Prostate gland (tissue), 2 donors: ENCODE results near the gene TFG. TPM values are rescaled to one million over a fixed set of nuclear protein-coding genes. Genes with fewer than 3 reads are reported as not detected.
A peak's percentile ranks its signal among the peaks of the same experiment; 100 is the strongest.

Source experiments
- DNase-seq: peaks from one replicate; pipeline ENCODE4 v3.0.0-alpha.2; 2019; ENCODE audit warnings: low spot score
- H3K27ac ChIP-seq, 2 donors: fragments of 200-600 bp; sonication (generic); 2 replicates each; pipeline ENCODE4 v1.5.1; 2017 to 2019
- H3K27me3 ChIP-seq: fragments of 200-600 bp; sonication (generic); replicated peaks from 2 replicates; pipeline ENCODE4 v1.5.1; 2019; ENCODE audit not compliant: insufficient read depth
- H3K36me3 ChIP-seq, 2 donors: fragments of 200-600 bp; sonication (generic); 1 replicate in 1 of 2; 2 replicates in 1 of 2; pipeline versions ENCODE4 v1.5.1 to v1.8.1; 2017 to 2019
- H3K4me1 ChIP-seq: fragments of 200-600 bp; sonication (generic); replicated peaks from 2 replicates; pipeline ENCODE4 v1.5.1; 2019
- H3K4me3 ChIP-seq, 2 donors: fragments of 200-600 bp; sonication (generic); 2 replicates each; pipeline ENCODE4 v1.5.1; 2017 to 2019
- H3K9me3 ChIP-seq: fragments of 200-600 bp; sonication (generic); 2 replicates; pipeline ENCODE4 v1.5.1; 2017
- POLR2A ChIP-seq: fragments of 450-650 bp; IDR thresholded peaks from one replicate; pipeline ENCODE4 v1.6.1; 2016; ENCODE audit warnings: antibody characterized with exemption, mild to moderate bottlenecking
- POLR2AphosphoS5 ChIP-seq: sonication (generic); formaldehyde crosslinking; IDR thresholded peaks from one replicate; pipeline ENCODE4 v1.6.1; 2017; ENCODE audit warnings: antibody characterized with exemption
- WGBS: methylation state at CpG from one replicate; pipeline ENCODE4 v1.1.5; 2018; 5-methylcytosine and 5-hydroxymethylcytosine counted together
- intact Hi-C: fragments of 100-400 bp; cut with DNase I; formaldehyde crosslinking; loops from one replicate; pipeline ENCODE4 v1.14.2; 2022
- total RNA-seq, 2 donors: library from RNA; depleted of rRNA; stranded (reverse); fragments of >200 nt; gene quantifications; one replicate each; pipeline ENCODE4 v1.1.0, GENCODE V29; 2016
- TF ChIP-seq, protein P1 (sequence below), 4 experiments: fragments of 200-600 bp in 2 of 4; fragments of 450-650 bp in 2 of 4; sonication (generic) in 2 of 4; IDR thresholded peaks; 1 replicate in 3 of 4; 2 replicates in 1 of 4; pipeline ENCODE4 v1.5.1; 2016 to 2019; ENCODE audit warnings: antibody characterized with exemption in 4 of 4, mild to moderate bottlenecking in 2 of 4, moderate library complexity in 2 of 4

The TFG gene
- total RNA-seq, 2 donors from 2014 or later = 80.6 to 81.5 TPM

DNA sequence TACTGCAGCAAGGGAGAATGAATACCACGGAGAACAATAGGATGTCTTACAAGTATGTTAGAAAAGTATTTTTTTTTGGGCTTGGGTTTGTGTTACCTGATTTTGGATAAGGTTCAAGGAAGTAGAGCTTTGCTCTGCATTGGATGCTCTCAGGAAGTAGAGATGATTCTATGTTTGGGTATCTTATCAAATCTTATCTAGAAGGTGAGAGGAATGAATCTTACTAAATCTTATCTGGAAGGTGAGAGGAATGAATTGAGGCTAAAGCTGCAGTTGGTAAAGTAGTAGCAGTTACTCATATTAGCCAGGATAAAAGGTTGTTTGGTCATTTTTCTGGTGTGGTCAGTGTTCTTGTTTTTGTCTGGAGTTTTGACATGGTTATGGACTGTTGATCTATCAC lies 17.4 kb downstream of the TFG start:
- intact Hi-C loops = no loop called here
- Histone ChIP-seq H3K36me3 (no peaks in the 10 kb centered on the region), H3K27ac (no peak overlapping the region), H3K4me3 (no peak overlapping the region), H3K27me3 (no peaks in the 10 kb centered on the region), H3K9me3 (no peaks in the 10 kb centered on the region), H3K4me1 (no peaks in the 10 kb centered on the region)
- DNase-seq = no peak
- WGBS = 78% methylated on average over 1 of the region's 1 CpG
- TF ChIP-seq POLR2A (no peak), POLR2AphosphoS5 (no peak)
- TF ChIP-seq, protein P1, sequence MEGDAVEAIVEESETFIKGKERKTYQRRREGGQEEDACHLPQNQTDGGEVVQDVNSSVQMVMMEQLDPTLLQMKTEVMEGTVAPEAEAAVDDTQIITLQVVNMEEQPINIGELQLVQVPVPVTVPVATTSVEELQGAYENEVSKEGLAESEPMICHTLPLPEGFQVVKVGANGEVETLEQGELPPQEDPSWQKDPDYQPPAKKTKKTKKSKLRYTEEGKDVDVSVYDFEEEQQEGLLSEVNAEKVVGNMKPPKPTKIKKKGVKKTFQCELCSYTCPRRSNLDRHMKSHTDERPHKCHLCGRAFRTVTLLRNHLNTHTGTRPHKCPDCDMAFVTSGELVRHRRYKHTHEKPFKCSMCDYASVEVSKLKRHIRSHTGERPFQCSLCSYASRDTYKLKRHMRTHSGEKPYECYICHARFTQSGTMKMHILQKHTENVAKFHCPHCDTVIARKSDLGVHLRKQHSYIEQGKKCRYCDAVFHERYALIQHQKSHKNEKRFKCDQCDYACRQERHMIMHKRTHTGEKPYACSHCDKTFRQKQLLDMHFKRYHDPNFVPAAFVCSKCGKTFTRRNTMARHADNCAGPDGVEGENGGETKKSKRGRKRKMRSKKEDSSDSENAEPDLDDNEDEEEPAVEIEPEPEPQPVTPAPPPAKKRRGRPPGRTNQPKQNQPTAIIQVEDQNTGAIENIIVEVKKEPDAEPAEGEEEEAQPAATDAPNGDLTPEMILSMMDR (IDR thresholded peaks at IDR 0.05) = no peak

DNA sequence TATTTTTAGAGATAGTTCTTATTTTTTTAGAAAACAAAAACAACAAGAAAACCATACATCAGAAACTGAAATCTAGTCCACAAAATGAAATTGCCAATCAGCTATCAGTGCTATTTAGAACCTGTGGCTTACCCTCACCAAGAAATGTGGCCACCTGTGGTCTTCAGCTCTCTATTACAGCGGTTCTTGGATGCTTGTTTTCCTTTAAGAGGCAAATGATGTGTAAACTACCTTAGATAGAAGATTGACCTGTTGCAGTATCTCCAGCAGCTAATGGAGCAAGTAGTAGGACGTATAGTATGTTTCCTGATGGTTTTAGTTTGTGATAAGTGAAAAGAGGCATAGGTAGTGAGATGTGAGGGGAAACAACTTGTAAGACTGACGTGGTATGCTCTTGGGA lies 21.2 kb downstream of the TFG start:
- no peaks in the 10 kb centered on the region for H3K9me3 ChIP-seq
- H3K36me3 ChIP-seq = no peaks in the 10 kb centered on the region
- H3K27me3 ChIP-seq = no peaks in the 10 kb centered on the region
- no peak for TF ChIP-seq POLR2A
- TF ChIP-seq, protein P1 (IDR thresholded peaks at IDR 0.05) = no peak
- no peak for TF ChIP-seq POLR2AphosphoS5
- no peaks in the 10 kb centered on the region for H3K4me1 ChIP-seq
- no peak for DNase-seq
- intact Hi-C loops = no loop called here
- WGBS = 85% methylated on average over 3 of the region's 3 CpGs
- no peak overlapping the region for H3K27ac ChIP-seq
- no peak overlapping the region for H3K4me3 ChIP-seq

DNA sequence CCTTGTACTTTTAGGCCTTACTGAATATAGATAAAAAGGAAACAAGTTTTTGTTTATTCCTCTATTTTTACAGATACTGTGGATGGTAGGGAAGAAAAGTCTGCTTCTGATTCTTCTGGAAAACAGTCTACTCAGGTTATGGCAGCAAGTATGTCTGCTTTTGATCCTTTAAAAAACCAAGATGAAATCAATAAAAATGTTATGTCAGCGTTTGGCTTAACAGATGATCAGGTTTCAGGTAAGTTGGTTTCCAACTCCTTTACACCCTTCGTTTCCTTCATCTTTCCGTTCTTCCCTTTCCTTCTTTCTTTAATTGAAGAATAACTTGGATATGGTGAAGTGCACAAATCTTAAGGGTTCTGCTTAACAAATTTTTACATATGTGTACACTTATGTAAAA lies 23.1 kb downstream of the TFG start:
- DNase-seq = no peak
- Histone ChIP-seq H3K27me3 (no peaks in the 10 kb centered on the region), H3K4me3 (no peak overlapping the region), H3K36me3 (no peaks in the 10 kb centered on the region), H3K9me3 (no peaks in the 10 kb centered on the region), H3K4me1 (no peaks in the 10 kb centered on the region), H3K27ac (no peak overlapping the region)
- TF ChIP-seq, protein P1 (IDR thresholded peaks at IDR 0.05) = no peak
- TF ChIP-seq POLR2AphosphoS5 = no peak
- no peak for TF ChIP-seq POLR2A
- WGBS = 73% methylated on average over 3 of the region's 3 CpGs
- intact Hi-C loops = no loop called here

DNA sequence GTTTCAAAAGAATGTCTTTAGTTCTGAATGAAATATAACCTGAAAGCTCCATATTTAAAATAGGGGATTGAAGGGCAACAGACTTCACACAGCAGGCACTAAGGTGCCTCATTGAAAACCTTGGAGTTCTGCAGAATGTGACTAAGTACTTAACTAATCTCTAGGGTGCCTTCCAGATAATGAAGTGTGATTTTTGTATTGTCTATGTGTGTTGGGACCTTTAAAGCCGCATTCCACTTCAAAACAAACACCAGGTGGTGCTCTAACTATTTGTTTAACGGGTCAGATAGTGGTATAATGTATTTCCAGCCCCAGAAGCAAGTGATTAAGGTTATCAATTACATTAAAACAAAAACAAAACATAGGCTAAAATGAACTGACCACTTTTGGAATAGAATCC lies 28.0 kb downstream of the TFG start:
- 20% methylated on average over 2 of the region's 2 CpGs for WGBS
- Histone ChIP-seq H3K27me3 (no peaks in the 10 kb centered on the region), H3K27ac (no peak overlapping the region), H3K9me3 (no peaks in the 10 kb centered on the region), H3K36me3 (peaks cover 0 to 4% of the 10 kb centered on the region in 2 donors), H3K4me1 (no peaks in the 10 kb centered on the region), H3K4me3 (no peak overlapping the region)
- intact Hi-C loops = no loop called here
- no peak for TF ChIP-seq POLR2A
- TF ChIP-seq, protein P1 (IDR thresholded peaks at IDR 0.05) = peak in 3 of 4 experiments; percentile 28 to 40 (median 29)
- TF ChIP-seq POLR2AphosphoS5 = no peak
- DNase-seq = no peak

DNA sequence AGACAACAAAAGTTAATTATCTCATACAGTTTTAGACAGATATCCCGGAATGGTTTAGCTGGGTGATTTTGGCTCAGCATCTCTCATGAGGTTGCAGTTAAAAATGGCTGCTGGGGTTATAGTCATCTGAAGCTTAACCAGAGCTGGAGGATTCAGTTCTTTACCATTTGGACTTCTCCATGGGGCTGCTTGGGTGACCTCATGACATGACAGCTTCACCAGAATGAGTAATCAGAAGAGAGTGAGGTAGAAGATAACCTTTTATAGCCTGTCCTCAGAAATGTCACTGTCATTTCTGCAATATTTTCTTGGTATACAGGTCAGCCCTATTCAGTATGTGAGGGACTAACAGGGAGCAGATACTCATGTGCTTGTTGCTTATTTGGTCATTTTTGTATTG lies 30.9 kb downstream of the TFG start:
- Histone ChIP-seq H3K36me3 (peaks cover 0 to 4% of the 10 kb centered on the region in 2 donors), H3K27ac (no peak overlapping the region), H3K27me3 (no peaks in the 10 kb centered on the region), H3K9me3 (no peaks in the 10 kb centered on the region), H3K4me1 (no peaks in the 10 kb centered on the region), H3K4me3 (no peak overlapping the region)
- intact Hi-C loops = no loop called here
- no peak for DNase-seq
- TF ChIP-seq, protein P1 (IDR thresholded peaks at IDR 0.05) = no peak
- TF ChIP-seq POLR2A (no peak), POLR2AphosphoS5 (no peak)
- 89% methylated on average over 1 of the region's 1 CpG for WGBS
